Measurements from ENCODE around the gene DHRS3. TPM values are rescaled to one million over a fixed set of nuclear protein-coding genes. Genes with fewer than 3 reads are reported as not detected.

DHRS3 gene
- total and polyA plus RNA-seq, 2 donors (not counting 3 experiments of a cell fraction or from before 2014, with no cell fraction given) = 54.3 to 75.2 TPM

DNA sequence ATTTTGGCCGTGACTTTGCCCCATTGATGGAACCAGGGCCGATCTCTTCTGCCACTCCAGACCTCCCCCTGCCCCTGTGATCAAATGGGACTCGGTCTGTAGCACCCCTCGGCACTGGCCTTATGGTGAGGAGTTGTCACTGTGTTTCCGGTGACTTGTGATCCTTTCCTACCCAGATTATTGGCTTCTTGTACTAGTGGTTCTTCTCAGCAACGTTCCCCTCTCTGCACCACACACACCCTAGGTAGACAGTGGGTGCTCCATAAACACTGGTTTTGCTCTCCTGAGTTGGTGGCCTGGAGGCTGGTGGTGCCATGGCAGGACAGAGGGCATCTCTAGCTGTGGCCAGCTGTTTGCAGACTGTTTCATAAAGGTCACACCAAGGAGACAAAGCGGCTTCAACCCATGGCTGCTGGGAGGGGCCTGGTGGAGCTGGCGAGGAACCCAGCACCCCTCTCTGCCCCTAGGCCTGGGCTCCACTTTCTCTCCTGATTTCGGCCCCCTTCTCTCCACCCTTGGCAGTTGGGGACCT, 50.7 kb downstream of the DHRS3 start:
- intact Hi-C loops (cut with micrococcal nuclease) = no loop called here
- Histone ChIP-seq H3K36me3 (ENCODE audit: control insufficient read depth in 2 of 2, extremely low read depth in 1 of 2, insufficient read depth in 2 of 2, low read length in 2 of 2) (peaks cover 0 to 18% of the 10 kb centered on the region in 2 experiments), H2AFZ (ENCODE audit: low read depth, low read length) (no peak overlapping the region), H3K27me3 (ENCODE audit: control insufficient read depth in 2 of 2, insufficient read depth in 2 of 2, low read length in 2 of 2) (no peaks in the 10 kb centered on the region), H3K79me2 (ENCODE audit: control insufficient read depth, insufficient read depth, low read length) (no peaks in the 10 kb centered on the region), H3K4me3 (replicated peaks in 1 of 3; ENCODE audit: insufficient read depth in 1 of 3, low read depth in 1 of 3, low read length in 3 of 3) (no peak overlapping the region), H3K9me1 (replicated peaks; ENCODE audit: control insufficient read depth, extremely low read depth, insufficient read depth, low read length) (no peaks in the 10 kb centered on the region), H3K4me1 (ENCODE audit: control insufficient read depth, extremely low read depth, insufficient read depth, low read length) (no peaks in the 10 kb centered on the region), H3K9ac (replicated peaks; ENCODE audit: extremely low read depth, insufficient read depth, low read length) (no peak overlapping the region), H3K27ac (ENCODE audit: insufficient read depth, low read depth, low read length) (no peak overlapping the region), H3K4me2 (ENCODE audit: insufficient read depth, low read length) (no peak overlapping the region), H3K9me3 (replicated peaks; ENCODE audit: control insufficient read depth, insufficient read depth, low read length) (no peaks in the 10 kb centered on the region), H4K20me1 (replicated peaks; ENCODE audit: control insufficient read depth, extremely low read depth, insufficient read depth, low read length) (no peaks in the 10 kb centered on the region)
- CTCF ChIA-PET = interaction anchor here (1.0 to 1.2 kb wide), 2 partner anchors 10 to 29 kb away, joined by 3 read pairs; no protein-coding TSS in a partner anchor
- FAIRE-seq = no peak
- DNase-seq (ENCODE audit: low read depth, low spot score) = no peak
- POLR2A ChIA-PET = no interaction called here
- TF ChIP-seq GATA2 (IDR thresholded peaks at IDR 0.05; ENCODE audit: insufficient read depth, insufficient read length, low read depth, low read length) = no peak
- no peak for TF ChIP-seq FOS (IDR thresholded peaks at IDR 0.05; ENCODE audit: borderline replicate concordance, insufficient read depth, low read length)
- no peak for TF ChIP-seq POLR2AphosphoS5 (IDR thresholded peaks at IDR 0.05; ENCODE audit: insufficient read depth, low read depth, low read length)
- TF ChIP-seq, protein P1, sequence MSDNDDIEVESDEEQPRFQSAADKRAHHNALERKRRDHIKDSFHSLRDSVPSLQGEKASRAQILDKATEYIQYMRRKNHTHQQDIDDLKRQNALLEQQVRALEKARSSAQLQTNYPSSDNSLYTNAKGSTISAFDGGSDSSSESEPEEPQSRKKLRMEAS (IDR thresholded peaks at IDR 0.05; ENCODE audit: insufficient read depth, insufficient read length) = no peak
- no TSS peak for BruUV-seq (replicated peaks)
- dilution Hi-C loops (cut with MboI; ENCODE audit: extremely low pct_ligation_motif_present, low sequenced_read_pairs) = no loop called here

DNA sequence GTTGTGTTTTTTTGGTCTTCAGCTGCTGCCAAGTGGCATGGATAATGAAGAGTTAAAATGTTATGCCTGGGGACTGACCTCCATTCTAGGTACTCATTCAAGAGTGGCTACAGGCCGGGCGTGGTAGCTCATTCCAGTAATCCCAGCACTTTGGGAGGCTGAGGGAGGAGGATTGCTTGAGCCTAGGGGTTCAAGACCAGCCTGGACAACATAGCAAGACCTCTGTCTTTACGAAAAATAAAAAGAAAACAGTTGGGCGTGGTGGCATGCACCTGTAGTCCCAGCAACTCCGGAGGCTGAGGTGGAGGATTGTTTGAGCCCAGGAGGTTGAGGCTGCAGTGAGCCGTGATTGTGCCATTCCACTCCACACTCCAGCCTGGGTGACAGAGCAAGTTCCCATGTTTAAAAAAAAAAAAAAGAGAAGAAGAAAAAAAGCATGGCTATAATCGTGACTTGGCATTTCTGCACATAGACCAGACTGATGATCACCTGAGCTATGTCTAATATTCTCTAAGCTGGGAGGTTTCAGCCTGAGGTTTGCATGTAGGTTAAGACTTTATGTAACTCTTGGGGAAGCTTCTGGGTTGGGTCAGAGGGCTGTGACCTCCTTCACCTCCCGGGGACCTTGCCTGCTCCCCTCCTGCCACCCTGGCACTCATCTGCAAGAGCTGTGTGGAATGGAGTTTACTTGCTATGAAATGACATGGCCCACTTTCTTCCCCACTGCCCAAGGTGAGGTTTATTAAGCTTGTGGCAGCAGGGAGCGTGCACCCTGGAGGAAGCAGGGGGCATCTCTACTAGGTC, 51.3 kb downstream of the DHRS3 start:
- Histone ChIP-seq H3K4me2 (ENCODE audit: insufficient read depth, low read length) (no peak overlapping the region), H3K9me1 (replicated peaks; ENCODE audit: control insufficient read depth, extremely low read depth, insufficient read depth, low read length) (no peaks in the 10 kb centered on the region), H2AFZ (ENCODE audit: low read depth, low read length) (no peak overlapping the region), H3K9me3 (replicated peaks; ENCODE audit: control insufficient read depth, insufficient read depth, low read length) (no peaks in the 10 kb centered on the region), H3K4me1 (ENCODE audit: control insufficient read depth, extremely low read depth, insufficient read depth, low read length) (no peaks in the 10 kb centered on the region), H3K27ac (ENCODE audit: insufficient read depth, low read depth, low read length) (no peak overlapping the region), H4K20me1 (replicated peaks; ENCODE audit: control insufficient read depth, extremely low read depth, insufficient read depth, low read length) (no peaks in the 10 kb centered on the region), H3K36me3 (ENCODE audit: control insufficient read depth in 2 of 2, extremely low read depth in 1 of 2, insufficient read depth in 2 of 2, low read length in 2 of 2) (peaks cover 0 to 18% of the 10 kb centered on the region in 2 experiments), H3K9ac (replicated peaks; ENCODE audit: extremely low read depth, insufficient read depth, low read length) (no peak overlapping the region), H3K4me3 (replicated peaks in 1 of 3; ENCODE audit: insufficient read depth in 1 of 3, low read depth in 1 of 3, low read length in 3 of 3) (no peak overlapping the region), H3K27me3 (ENCODE audit: control insufficient read depth in 2 of 2, insufficient read depth in 2 of 2, low read length in 2 of 2) (no peaks in the 10 kb centered on the region), H3K79me2 (ENCODE audit: control insufficient read depth, insufficient read depth, low read length) (no peaks in the 10 kb centered on the region)
- ChIA-PET POLR2A (interaction anchor here (1.0 kb wide), 1 partner anchor 51 kb away, joined by 3 read pairs; the partner anchor contains the start of gene DHRS3), CTCF (interaction anchor here (0.6 to 1.2 kb wide), 3 partner anchors 10 to 72 kb away, joined by 3 read pairs; no protein-coding TSS in a partner anchor)
- intact Hi-C loops (cut with micrococcal nuclease) = no loop called here
- TF ChIP-seq JUN (IDR thresholded peaks at IDR 0.05; ENCODE audit: borderline replicate concordance, insufficient read depth, insufficient read length, low read depth) = no peak
- TF ChIP-seq, protein P1 (IDR thresholded peaks at IDR 0.05; ENCODE audit: insufficient read depth, insufficient read length) = no peak
- TF ChIP-seq FOS (IDR thresholded peaks at IDR 0.05; ENCODE audit: borderline replicate concordance, insufficient read depth, low read length) = no peak
- TF ChIP-seq POLR2AphosphoS5 (IDR thresholded peaks at IDR 0.05; ENCODE audit: insufficient read depth, low read depth, low read length) = no peak
- no peak for TF ChIP-seq MYC (IDR thresholded peaks at IDR 0.05; ENCODE audit: low read depth, low read length)
- TF ChIP-seq POLR2A (IDR thresholded peaks at IDR 0.05; ENCODE audit: low read depth, low read length) = no peak
- no peak for TF ChIP-seq EZH2 (IDR thresholded peaks at IDR 0.05; ENCODE audit: borderline replicate concordance, low read depth, low read length, severe bottlenecking)
- TF ChIP-seq, protein P2, sequence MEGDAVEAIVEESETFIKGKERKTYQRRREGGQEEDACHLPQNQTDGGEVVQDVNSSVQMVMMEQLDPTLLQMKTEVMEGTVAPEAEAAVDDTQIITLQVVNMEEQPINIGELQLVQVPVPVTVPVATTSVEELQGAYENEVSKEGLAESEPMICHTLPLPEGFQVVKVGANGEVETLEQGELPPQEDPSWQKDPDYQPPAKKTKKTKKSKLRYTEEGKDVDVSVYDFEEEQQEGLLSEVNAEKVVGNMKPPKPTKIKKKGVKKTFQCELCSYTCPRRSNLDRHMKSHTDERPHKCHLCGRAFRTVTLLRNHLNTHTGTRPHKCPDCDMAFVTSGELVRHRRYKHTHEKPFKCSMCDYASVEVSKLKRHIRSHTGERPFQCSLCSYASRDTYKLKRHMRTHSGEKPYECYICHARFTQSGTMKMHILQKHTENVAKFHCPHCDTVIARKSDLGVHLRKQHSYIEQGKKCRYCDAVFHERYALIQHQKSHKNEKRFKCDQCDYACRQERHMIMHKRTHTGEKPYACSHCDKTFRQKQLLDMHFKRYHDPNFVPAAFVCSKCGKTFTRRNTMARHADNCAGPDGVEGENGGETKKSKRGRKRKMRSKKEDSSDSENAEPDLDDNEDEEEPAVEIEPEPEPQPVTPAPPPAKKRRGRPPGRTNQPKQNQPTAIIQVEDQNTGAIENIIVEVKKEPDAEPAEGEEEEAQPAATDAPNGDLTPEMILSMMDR (IDR thresholded peaks at IDR 0.05; ENCODE audit: extremely low read depth in 1 of 2, insufficient read depth in 1 of 2, low read depth in 1 of 2, low read length in 2 of 2) = no peak
- TF ChIP-seq GATA2 (IDR thresholded peaks at IDR 0.05; ENCODE audit: insufficient read depth, insufficient read length, low read depth, low read length) = no peak
- BruUV-seq (replicated peaks) = no TSS peak
- DNase-seq (ENCODE audit: low read depth, low spot score) (no peak), FAIRE-seq (no peak)
- dilution Hi-C loops (cut with MboI; ENCODE audit: extremely low pct_ligation_motif_present, low sequenced_read_pairs) = no loop called here
